Measurements from ENCODE around the gene TRAF1. TPM values are rescaled to one million over a fixed set of nuclear protein-coding genes. Genes with fewer than 3 reads are reported as not detected.

Gene TRAF1
- total RNA-seq, 8 experiments from 2014 or later = 0.54 to 3.4 (median 1.6) TPM

DNA sequence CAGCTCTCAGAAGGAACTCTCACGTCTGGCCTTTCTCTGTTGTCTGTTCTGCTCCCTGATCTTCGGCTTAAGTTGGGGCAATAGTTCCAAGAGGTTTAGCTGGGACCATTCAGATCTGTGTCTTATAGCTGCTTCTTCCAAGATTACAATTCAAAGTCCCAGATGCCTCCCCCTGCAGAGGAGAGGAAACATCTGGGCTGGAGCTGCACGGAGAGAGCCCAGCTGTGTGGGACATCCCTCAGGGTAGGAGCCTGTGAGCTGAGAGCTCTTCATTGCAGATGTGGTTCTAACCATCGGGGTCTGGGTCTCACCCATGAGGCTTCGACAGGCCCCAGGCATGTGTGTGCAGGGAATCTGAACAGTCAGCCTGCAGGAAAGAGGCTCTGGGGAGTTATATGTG is 40.6 kb downstream of the TRAF1 start:
- H3K27ac ChIP-seq = peak overlapping the region in 1 of 2 donors; percentile 41
- no peak overlapping the region for H3K4me3 ChIP-seq
- H3K4me1 ChIP-seq (replicated peaks in 1 of 2) = no peaks in the 10 kb centered on the region
- peak in 1 of 8 experiments; percentile 28 for ATAC-seq (replicated peaks in 6 of 8)
- 0 to 60% (median 37%) methylated on average over 1 to 4 of the region's 5 CpGs; no CpG with 5 or more reads in 6 of the 10 experiments for WGBS, 10 experiments
- in situ Hi-C loops (cut with MboI; ENCODE audit: low pct_unique_long_range_greater_than_20kb in 2 of 9, low sequenced_read_pairs in 9 of 9, unreplicated experiment in 9 of 9) = no loop called here

DNA sequence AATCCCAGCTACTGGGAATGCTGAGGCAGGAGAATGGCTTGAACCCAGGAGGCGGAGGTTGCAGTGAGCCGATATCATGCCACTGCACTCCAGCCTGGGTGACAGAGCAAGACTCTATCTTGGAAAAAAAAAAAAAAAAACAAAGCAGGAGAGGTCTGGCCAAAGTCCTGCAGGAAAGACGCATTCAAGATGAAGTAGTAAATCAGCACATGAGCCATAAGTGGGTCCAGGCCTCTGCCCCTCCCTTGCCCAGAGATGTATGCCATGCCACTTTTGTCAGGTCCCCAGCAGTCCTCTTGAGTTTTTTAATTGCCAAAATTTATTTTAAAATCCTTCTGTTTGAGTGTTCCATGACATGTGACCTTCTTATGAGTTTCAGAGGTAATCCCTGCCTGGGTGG is 41.1 kb downstream of the TRAF1 start:
- Histone ChIP-seq H3K4me3 (no peak overlapping the region), H3K4me1 (replicated peaks in 1 of 2) (no peaks in the 10 kb centered on the region), H3K27ac (no peak overlapping the region)
- no peak for ATAC-seq (replicated peaks in 6 of 8)
- WGBS, 10 experiments = 0 to 100% (median 74%) methylated on average over 1 to 3 of the region's 3 CpGs; no CpG with 5 or more reads in 4 of the 10 experiments
- in situ Hi-C loops (cut with MboI; ENCODE audit: low pct_unique_long_range_greater_than_20kb in 2 of 9, low sequenced_read_pairs in 9 of 9, unreplicated experiment in 9 of 9) = no loop called here

DNA sequence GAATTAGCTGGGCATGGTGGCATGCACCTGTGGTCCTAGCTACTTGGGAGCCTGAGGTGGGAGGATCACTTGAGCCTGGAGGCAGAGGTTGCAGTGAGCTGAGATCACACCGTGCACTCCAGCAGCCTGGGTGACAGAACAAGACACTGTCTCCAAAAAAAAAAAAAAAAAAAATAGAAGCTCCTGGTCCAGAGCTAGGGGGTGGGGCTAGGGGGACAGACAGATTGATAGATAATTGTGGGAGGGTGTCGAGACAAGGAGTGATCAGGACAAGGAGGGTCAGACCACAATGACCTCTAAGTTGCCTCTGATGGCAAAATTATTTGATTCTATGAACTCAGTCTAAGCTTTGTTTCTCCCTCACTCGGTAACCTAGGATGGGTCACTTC is 43.0 kb downstream of the TRAF1 start:
- 25 to 100% (median 67%) methylated on average over 1 to 2 of the region's 3 CpGs; no CpG with 5 or more reads in 3 of the 10 experiments for WGBS, 10 experiments
- Histone ChIP-seq H3K4me3 (no peak overlapping the region), H3K4me1 (replicated peaks in 1 of 2) (peaks cover 0 to under 1% of the 10 kb centered on the region in 2 donors), H3K27ac (peak overlapping the region in 1 of 2 donors; percentile 33)
- in situ Hi-C loops (cut with MboI; ENCODE audit: low pct_unique_long_range_greater_than_20kb in 2 of 9, low sequenced_read_pairs in 9 of 9, unreplicated experiment in 9 of 9) = no loop called here
- no peak for ATAC-seq (replicated peaks in 6 of 8)

DNA sequence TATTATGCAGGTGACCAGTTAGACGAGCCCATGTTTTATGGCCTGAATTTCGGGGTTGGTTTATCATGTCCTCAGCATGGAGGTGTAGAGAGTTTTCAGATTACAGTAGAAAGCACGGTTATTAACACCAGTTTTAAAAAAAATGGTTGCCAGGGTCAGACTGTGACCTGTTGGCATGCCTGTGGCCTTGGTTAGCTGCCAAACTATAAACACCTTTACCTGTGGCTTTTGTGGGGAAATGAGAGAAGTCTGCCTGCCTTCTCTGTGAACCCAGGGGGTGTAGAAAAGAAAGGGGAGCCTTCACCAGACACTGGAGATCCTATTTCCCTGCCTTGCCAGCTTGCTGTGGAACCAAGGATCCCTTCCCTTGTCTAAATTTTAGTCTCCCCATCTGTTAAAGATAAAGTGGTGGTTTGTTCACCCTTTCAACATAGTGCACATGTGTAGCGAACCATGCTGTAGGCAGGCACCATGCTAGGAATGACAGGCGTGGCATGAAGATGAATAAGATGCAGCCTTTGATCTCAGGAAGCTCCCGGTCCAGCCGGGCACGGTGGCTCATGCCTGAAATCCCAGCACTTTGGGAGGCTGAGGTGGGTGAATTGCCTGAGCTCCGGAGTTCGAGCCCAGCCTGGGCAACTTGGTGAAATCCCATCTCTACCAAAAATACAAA is 43.5 kb downstream of the TRAF1 start:
- Histone ChIP-seq H3K27ac (peak overlapping the region in 1 of 2 donors; percentile 33), H3K4me3 (no peak overlapping the region), H3K4me1 (replicated peaks in 1 of 2) (peaks cover 0 to 6% of the 10 kb centered on the region in 2 donors)
- in situ Hi-C loops (cut with MboI; ENCODE audit: low pct_unique_long_range_greater_than_20kb in 2 of 9, low sequenced_read_pairs in 9 of 9, unreplicated experiment in 9 of 9) = no loop called here
- no peak for ATAC-seq (replicated peaks in 6 of 8)
- 31 to 89% (median 71%) methylated on average over 2 to 10 of the region's 10 CpGs for WGBS, 10 experiments

DNA sequence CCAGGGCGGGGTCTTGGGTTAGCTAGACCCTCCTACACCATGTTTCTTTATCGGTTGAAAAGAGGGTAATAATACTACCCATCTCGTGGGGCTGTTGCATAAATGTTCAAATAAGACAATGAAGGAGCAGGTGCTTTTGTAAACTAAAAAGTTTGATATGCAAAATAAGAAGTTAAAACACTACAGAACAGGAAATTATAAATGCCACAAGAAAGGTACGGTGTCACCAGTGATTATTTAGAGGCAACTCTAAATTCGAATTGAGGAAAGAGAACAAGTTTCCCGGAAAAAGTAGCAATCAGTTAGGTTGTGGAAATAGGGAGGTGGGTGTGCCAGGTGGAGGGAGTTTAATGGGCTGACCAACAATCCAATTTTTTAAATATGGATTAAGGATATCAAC is 47.1 kb downstream of the TRAF1 start:
- no peak for ATAC-seq (replicated peaks in 6 of 8)
- 60 to 100% (median 83%) methylated on average over 2 to 6 of the region's 6 CpGs for WGBS, 10 experiments
- H3K27ac ChIP-seq = no peak overlapping the region
- H3K4me3 ChIP-seq = no peak overlapping the region
- in situ Hi-C loops (cut with MboI; ENCODE audit: low pct_unique_long_range_greater_than_20kb in 2 of 9, low sequenced_read_pairs in 9 of 9, unreplicated experiment in 9 of 9) = no loop called here
- H3K4me1 ChIP-seq (replicated peaks in 1 of 2) = peaks cover 0 to 21% of the 10 kb centered on the region in 2 donors

- peak overlapping the region; percentile 7 to 35 for H3K27ac ChIP-seq
- peaks cover 0 to 21% of the 10 kb centered on the region in 2 donors for H3K4me1 ChIP-seq (replicated peaks in 1 of 2)
- in situ Hi-C loops (cut with MboI; ENCODE audit: low pct_unique_long_range_greater_than_20kb in 2 of 9, low sequenced_read_pairs in 9 of 9, unreplicated experiment in 9 of 9) = no loop called here
- ATAC-seq (replicated peaks in 6 of 8) = no peak
- 80 to 100% (median 85%) methylated on average over 2 to 4 of the region's 8 CpGs; no CpG with 5 or more reads in 3 of the 10 experiments for WGBS, 10 experiments
- peak overlapping the region in 3 of 5 donors; percentile 41 to 57 (median 55) for H3K4me3 ChIP-seq
These were observed 48.1 kb downstream of the TRAF1 start for GRCh38 chr9:120878188-120879130.

DNA sequence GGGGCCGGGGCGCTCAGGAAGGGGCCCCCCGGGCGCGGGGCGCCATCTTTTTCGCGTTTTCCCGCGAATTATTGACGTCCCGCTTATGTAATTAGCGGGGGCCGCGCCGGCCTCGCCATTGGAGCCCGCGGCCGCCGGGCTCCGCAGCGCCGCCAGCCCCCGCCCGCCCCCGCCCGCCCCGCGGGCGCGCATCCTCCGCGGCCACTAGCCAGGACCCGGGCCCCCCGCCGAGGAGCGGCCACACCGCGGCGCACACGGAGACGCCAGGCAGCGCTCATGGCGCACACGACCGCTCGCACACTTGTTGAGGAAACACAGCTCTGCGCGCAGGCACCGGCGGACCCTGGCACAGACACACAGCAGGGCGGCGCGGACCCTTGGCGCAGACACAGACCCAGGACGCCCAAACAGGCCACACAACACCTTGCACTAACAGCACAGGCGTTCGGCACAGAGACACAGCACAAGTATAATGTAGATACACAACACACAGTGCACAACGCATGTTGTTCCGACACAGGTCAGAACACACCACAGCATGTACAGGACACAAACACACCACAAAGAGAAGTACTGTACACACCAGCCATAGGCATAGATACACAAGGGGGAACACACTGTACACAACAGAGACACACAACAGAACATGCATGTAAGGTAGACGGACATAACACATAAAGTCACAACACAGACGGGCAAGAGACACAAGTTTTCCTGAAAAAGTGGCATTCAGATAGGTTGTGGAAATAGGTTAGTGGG is 49.1 kb downstream of the TRAF1 start:
- Histone ChIP-seq H3K27ac (peak overlapping the region; percentile 46 to 90), H3K4me3 (peak overlapping the region; percentile 41 to 68 (median 55)), H3K4me1 (replicated peaks in 1 of 2) (peaks cover 0 to 21% of the 10 kb centered on the region in 2 donors)
- 34 to 83% (median 65%) methylated on average over 2 to 6 of the region's 63 CpGs; no CpG with 5 or more reads in 3 of the 10 experiments for WGBS, 10 experiments
- in situ Hi-C loops (cut with MboI; ENCODE audit: low pct_unique_long_range_greater_than_20kb in 2 of 9, low sequenced_read_pairs in 9 of 9, unreplicated experiment in 9 of 9) = no loop called here
- peak; percentile 8 to 70 (median 63) for ATAC-seq (replicated peaks in 6 of 8)

- H3K27ac ChIP-seq = peak within 1 kb of the TSS; percentile 46 to 90
- peak; percentile 30 to 48 (median 47) for ATAC-seq (replicated peaks in 6 of 8)
- H3K4me3 ChIP-seq = peak within 1 kb of the TSS; percentile 41 to 68 (median 55)
- WGBS, 10 experiments = no CpG with 5 or more reads among the region's 45 CpGs
- peaks cover 0 to 21% of the 10 kb centered on the region in 2 donors for H3K4me1 ChIP-seq (replicated peaks in 1 of 2)
- in situ Hi-C loops (cut with MboI; ENCODE audit: low pct_unique_long_range_greater_than_20kb in 2 of 9, low sequenced_read_pairs in 9 of 9, unreplicated experiment in 9 of 9) = no loop called here
These were observed 49.8 kb downstream of the TRAF1 start, which contains the start of gene PHF19 for GRCh38 chr9:120876842-120877240. Gene PHF19, minus strand, starts transcription at chr9:120877188. Its CDS starts 2,447 bp downstream, at chr9:120874741.

DNA sequence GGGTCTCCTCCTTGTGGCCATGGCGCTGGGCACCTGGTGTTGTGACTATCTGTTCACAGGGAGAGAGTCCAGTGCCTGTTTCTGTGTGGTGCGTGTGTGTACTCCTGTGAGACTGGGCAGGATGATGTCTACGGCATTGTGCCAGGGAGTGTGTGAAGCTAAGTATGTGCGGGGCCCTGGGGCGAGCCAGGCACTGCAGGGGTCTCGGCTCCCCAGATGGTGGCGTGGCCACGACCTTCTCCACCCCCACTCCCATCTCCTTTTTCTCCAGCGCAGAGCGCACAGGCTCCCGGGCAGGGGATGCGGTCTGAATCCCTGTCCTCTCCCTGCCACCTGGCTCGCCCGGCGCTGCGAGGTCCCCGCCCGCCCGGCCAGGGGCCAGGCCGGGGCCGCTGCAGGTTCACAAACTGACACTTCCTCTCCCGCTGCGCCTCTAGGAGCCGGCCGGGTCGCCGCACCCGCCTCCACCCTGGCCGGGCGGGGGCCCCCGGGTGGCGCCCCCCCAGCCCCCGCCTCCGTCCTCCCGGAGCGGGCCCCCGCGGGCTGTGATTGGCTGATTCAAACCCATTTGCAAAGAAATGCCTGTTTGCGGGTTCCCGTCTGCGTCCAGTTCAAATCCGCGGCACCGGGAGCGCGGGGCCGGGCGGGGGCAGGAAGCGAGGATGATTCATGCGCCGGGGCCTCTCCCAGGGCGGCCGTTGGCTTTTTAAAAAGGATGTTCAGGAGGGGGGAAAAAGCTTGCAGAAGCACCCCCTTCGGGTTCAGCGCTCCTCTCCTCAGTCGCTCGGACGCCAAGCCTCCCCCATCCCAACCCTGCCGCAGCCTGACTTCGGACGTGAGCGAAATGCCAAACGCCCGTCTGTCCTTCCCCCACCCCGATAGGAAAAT is 50.4 kb downstream of the TRAF1 start:
- Histone ChIP-seq H3K4me1 (replicated peaks in 1 of 2) (peaks cover 0 to 21% of the 10 kb centered on the region in 2 donors), H3K27ac (peak overlapping the region; percentile 46 to 90), H3K4me3 (peak overlapping the region; percentile 41 to 68 (median 55))
- 0 to 40% methylated on average over 1 of the region's 65 CpGs; no CpG with 5 or more reads in 8 of the 10 experiments for WGBS, 10 experiments
- ATAC-seq (replicated peaks in 6 of 8) = peak; percentile 67 to 77 (median 76)
- in situ Hi-C loops (cut with MboI; ENCODE audit: low pct_unique_long_range_greater_than_20kb in 2 of 9, low sequenced_read_pairs in 9 of 9, unreplicated experiment in 9 of 9) = no loop called here

DNA sequence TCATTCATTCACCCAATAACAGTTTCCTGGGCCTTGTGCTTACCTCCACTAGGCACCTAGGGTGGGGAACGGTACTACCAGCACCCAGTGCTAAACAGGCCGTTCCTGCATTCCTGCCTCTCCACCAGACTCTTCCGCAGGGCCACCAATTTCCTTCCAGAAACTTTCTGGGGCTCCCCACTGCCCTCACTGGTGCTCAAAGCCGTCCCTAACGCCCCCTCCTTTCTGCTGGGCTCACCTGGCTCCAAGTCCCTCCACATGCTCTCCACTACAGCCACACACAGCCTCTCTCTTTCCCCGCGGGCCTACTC is 51.0 kb downstream of the TRAF1 start:
- WGBS, 10 experiments = 0 to 100% (median 61%) methylated on average over 1 to 4 of the region's 7 CpGs; no CpG with 5 or more reads in 6 of the 10 experiments
- peak overlapping the region in 4 of 5 donors; percentile 42 to 68 (median 56) for H3K4me3 ChIP-seq

GRCh38 chr9:120875195-120875565 is 51.4 kb downstream of the TRAF1 start:
- 36 to 87% (median 60%) methylated on average over 1 to 4 of the region's 4 CpGs; no CpG with 5 or more reads in 4 of the 10 experiments for WGBS, 10 experiments
- Histone ChIP-seq H3K4me1 (replicated peaks in 1 of 2) (peaks cover 0 to 21% of the 10 kb centered on the region in 2 donors), H3K27ac (peak overlapping the region in 1 of 2 donors; percentile 90), H3K4me3 (peak overlapping the region in 1 of 5 donors; percentile 55)
- ATAC-seq (replicated peaks in 6 of 8) = no peak
- in situ Hi-C loops (cut with MboI; ENCODE audit: low pct_unique_long_range_greater_than_20kb in 2 of 9, low sequenced_read_pairs in 9 of 9, unreplicated experiment in 9 of 9) = no loop called here

More for the DNA sequence above, 51.0 kb downstream of the TRAF1 start:
- in situ Hi-C loops (cut with MboI; ENCODE audit: low pct_unique_long_range_greater_than_20kb in 2 of 9, low sequenced_read_pairs in 9 of 9, unreplicated experiment in 9 of 9) = no loop called here
- Histone ChIP-seq H3K4me1 (replicated peaks in 1 of 2) (peaks cover 0 to 21% of the 10 kb centered on the region in 2 donors), H3K27ac (peak overlapping the region; percentile 46 to 90)
- ATAC-seq (replicated peaks in 6 of 8) = no peak
